GM23338 (cell line): ENCODE measurements around the gene AIRE.
"Not testable (repeated sequence)": the region's sequence is repeated elsewhere in the genome, so short reads cannot be mapped to it uniquely, and the experiment has no call there.

Experiments used
- CTCF ChIP-seq, 2 experiments: fragments of 200-600 bp in 1 of 2; sonication (generic) in 1 of 2; conservative IDR thresholded peaks; 2 replicates each; pipeline versions ENCODE4 v1.5.1 to v1.6.1; 2016 to 2017; ENCODE audit warnings: antibody characterized with exemption in 2 of 2, low read depth in 2 of 2, mild to moderate bottlenecking in 2 of 2, moderate library complexity in 1 of 2
- EZH2 ChIP-seq: fragments of 200-600 bp; sonication (generic); IDR thresholded peaks from one replicate; pipeline ENCODE4 v1.8.0; 2017; ENCODE audit warnings: antibody characterized with exemption, mild to moderate bottlenecking, low read depth; ENCODE audit not compliant: unreplicated experiment
- EZH2phosphoT487 ChIP-seq: fragments of 200-600 bp; sonication (generic); IDR thresholded peaks from one replicate; pipeline ENCODE4 v1.8.1; 2018; ENCODE audit warnings: antibody characterized with exemption; ENCODE audit not compliant: unreplicated experiment
- JUNB ChIP-seq: IDR thresholded peaks from one replicate; pipeline ENCODE4 v1.6.1; 2016; ENCODE audit warnings: antibody characterized with exemption; ENCODE audit not compliant: unreplicated experiment
- POLR2AphosphoS5 ChIP-seq: IDR thresholded peaks from 2 replicates; pipeline ENCODE4 v1.6.1; 2016; ENCODE audit warnings: antibody characterized with exemption, low read depth
- ZNF114 ChIP-seq: fragments of 250-450 bp; sonication (Bioruptor Pico); IDR thresholded peaks from 2 replicates; pipeline ENCODE4 v1.5.0; 2020; ENCODE audit warnings: mild to moderate bottlenecking, moderate library complexity
- TF ChIP-seq, protein P1 (sequence below): IDR thresholded peaks from 2 replicates; pipeline ENCODE4 v1.6.1; 2016; ENCODE audit warnings: antibody characterized with exemption
- TF ChIP-seq, protein P2 (sequence below): IDR thresholded peaks from one replicate; pipeline ENCODE4 v1.6.1; 2018; ENCODE audit warnings: antibody characterized with exemption; ENCODE audit not compliant: unreplicated experiment

DNA sequence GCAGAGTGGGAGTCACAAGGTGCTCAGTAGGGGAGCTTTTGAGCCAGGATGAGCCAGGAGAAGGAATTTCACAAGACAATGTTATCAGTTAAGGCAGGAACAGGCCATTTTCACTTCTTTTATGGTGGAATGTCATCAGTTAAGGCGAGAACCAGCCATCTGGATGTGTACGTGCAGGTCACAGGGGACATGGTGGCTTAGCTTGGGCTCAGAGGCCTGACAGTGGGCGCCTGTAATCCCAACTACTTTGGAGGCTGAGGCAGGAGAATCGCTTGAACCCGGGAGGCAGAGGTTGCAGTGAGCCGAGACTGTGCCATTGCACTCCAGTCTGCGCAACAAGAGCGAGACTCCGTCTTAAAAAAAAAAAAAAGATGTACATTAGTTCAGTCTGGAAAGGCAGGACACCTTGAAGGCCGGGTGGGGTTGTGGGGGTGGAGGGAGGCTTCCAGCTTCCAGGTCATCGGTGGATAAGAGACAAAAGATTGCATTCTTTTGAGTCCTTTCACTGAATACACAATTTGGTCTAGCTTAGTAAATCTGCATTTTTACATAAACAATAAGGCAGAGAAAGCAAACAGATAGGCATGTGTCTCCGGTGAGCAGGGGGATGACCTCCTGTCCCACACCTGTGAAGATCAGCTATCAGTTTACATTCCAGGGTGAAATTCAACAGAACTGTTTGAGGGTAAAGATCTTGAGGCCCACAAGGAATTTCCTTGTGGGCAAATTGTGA lies 56.2 kb downstream of the AIRE start:
- TF ChIP-seq, protein P1, sequence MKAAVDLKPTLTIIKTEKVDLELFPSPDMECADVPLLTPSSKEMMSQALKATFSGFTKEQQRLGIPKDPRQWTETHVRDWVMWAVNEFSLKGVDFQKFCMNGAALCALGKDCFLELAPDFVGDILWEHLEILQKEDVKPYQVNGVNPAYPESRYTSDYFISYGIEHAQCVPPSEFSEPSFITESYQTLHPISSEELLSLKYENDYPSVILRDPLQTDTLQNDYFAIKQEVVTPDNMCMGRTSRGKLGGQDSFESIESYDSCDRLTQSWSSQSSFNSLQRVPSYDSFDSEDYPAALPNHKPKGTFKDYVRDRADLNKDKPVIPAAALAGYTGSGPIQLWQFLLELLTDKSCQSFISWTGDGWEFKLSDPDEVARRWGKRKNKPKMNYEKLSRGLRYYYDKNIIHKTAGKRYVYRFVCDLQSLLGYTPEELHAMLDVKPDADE = not testable (repeated sequence)
- TF ChIP-seq CTCF (conservative IDR thresholded peaks at IDR 0.05; ENCODE audit: low read depth in 2 of 2); POLR2AphosphoS5; EZH2; EZH2phosphoT487; ZNF114 (CRISPR knock-in tag); JUNB: not testable (repeated sequence)
- TF ChIP-seq, protein P2, sequence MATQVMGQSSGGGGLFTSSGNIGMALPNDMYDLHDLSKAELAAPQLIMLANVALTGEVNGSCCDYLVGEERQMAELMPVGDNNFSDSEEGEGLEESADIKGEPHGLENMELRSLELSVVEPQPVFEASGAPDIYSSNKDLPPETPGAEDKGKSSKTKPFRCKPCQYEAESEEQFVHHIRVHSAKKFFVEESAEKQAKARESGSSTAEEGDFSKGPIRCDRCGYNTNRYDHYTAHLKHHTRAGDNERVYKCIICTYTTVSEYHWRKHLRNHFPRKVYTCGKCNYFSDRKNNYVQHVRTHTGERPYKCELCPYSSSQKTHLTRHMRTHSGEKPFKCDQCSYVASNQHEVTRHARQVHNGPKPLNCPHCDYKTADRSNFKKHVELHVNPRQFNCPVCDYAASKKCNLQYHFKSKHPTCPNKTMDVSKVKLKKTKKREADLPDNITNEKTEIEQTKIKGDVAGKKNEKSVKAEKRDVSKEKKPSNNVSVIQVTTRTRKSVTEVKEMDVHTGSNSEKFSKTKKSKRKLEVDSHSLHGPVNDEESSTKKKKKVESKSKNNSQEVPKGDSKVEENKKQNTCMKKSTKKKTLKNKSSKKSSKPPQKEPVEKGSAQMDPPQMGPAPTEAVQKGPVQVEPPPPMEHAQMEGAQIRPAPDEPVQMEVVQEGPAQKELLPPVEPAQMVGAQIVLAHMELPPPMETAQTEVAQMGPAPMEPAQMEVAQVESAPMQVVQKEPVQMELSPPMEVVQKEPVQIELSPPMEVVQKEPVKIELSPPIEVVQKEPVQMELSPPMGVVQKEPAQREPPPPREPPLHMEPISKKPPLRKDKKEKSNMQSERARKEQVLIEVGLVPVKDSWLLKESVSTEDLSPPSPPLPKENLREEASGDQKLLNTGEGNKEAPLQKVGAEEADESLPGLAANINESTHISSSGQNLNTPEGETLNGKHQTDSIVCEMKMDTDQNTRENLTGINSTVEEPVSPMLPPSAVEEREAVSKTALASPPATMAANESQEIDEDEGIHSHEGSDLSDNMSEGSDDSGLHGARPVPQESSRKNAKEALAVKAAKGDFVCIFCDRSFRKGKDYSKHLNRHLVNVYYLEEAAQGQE = not testable (repeated sequence)
